Stimulated activated CD4-positive, alpha-beta T cell treated with anti-CD3 and anti-CD28 coated beads, Interleukin-1b, Interleukin-23, amount 100 ng/mL, for 24 hours (primary cell): Measurements from ENCODE around the gene CELF4.
A peak's percentile ranks its signal among the peaks of the same experiment; 100 is the strongest.

Source experiments
- DNase-seq, 4 experiments: peaks; one replicate each; pipeline ENCODE4 v3.0.0-alpha.2; 2020; ENCODE audit warnings: low read depth in 4 of 4, low spot score in 1 of 4

CELF4 gene

GRCh38 chr18:37548679-37549289 lies 16.8 kb downstream of the CELF4 start:
- DNase-seq = no peak

- no peak for DNase-seq
Observed at GRCh38 chr18:37547196-37547827, 18.3 kb downstream of the CELF4 start.

GRCh38 chr18:37546651-37547050 lies 18.9 kb downstream of the CELF4 start:
- no peak for DNase-seq

- no peak for DNase-seq
Observed at GRCh38 chr18:37546272-37546537, 19.4 kb downstream of the CELF4 start.

- no peak for DNase-seq
Observed at GRCh38 chr18:37545461-37546271, 19.9 kb downstream of the CELF4 start.

- DNase-seq = no peak
Observed at GRCh38 chr18:37544713-37545112, 20.9 kb downstream of the CELF4 start.

- no peak for DNase-seq
Observed at GRCh38 chr18:37544217-37544616, 21.4 kb downstream of the CELF4 start.

- DNase-seq = no peak
Observed at GRCh38 chr18:37543321-37543720, 22.3 kb downstream of the CELF4 start.

- DNase-seq = no peak
Observed at GRCh38 chr18:37541517-37541916, 24.1 kb downstream of the CELF4 start.

- DNase-seq = no peak
Observed at GRCh38 chr18:37540424-37541138, 25.0 kb downstream of the CELF4 start.

GRCh38 chr18:37539236-37539635 lies 26.4 kb downstream of the CELF4 start:
- no peak for DNase-seq

GRCh38 chr18:37538526-37539205 lies 26.9 kb downstream of the CELF4 start:
- no peak for DNase-seq

- peak; percentile 1 to 36 (median 16) for DNase-seq
Observed at GRCh38 chr18:37537868-37538525, 27.6 kb downstream of the CELF4 start.

GRCh38 chr18:37536656-37537055 lies 28.9 kb downstream of the CELF4 start:
- DNase-seq = no peak

GRCh38 chr18:37535968-37536367 lies 29.6 kb downstream of the CELF4 start:
- DNase-seq = no peak

GRCh38 chr18:37534627-37535026 lies 31.0 kb downstream of the CELF4 start:
- DNase-seq = no peak

GRCh38 chr18:37533647-37534584 lies 31.7 kb downstream of the CELF4 start:
- DNase-seq = no peak

GRCh38 chr18:37532917-37533316 lies 32.7 kb downstream of the CELF4 start:
- no peak for DNase-seq

- no peak for DNase-seq
Observed at GRCh38 chr18:37529863-37530262, 35.7 kb downstream of the CELF4 start.

GRCh38 chr18:37529296-37529695 lies 36.3 kb downstream of the CELF4 start:
- no peak for DNase-seq
